Activated CD4-positive, alpha-beta T cell treated with anti-CD3 and anti-CD28 coated beads, Interleukin-2, amount 50 U/mL, for 1 hour (primary cell): ENCODE data around the gene DSP.

Source experiments
- DNase-seq: peaks from one replicate; pipeline ENCODE4 v3.0.0-alpha.2; 2020

DSP gene, protein sequence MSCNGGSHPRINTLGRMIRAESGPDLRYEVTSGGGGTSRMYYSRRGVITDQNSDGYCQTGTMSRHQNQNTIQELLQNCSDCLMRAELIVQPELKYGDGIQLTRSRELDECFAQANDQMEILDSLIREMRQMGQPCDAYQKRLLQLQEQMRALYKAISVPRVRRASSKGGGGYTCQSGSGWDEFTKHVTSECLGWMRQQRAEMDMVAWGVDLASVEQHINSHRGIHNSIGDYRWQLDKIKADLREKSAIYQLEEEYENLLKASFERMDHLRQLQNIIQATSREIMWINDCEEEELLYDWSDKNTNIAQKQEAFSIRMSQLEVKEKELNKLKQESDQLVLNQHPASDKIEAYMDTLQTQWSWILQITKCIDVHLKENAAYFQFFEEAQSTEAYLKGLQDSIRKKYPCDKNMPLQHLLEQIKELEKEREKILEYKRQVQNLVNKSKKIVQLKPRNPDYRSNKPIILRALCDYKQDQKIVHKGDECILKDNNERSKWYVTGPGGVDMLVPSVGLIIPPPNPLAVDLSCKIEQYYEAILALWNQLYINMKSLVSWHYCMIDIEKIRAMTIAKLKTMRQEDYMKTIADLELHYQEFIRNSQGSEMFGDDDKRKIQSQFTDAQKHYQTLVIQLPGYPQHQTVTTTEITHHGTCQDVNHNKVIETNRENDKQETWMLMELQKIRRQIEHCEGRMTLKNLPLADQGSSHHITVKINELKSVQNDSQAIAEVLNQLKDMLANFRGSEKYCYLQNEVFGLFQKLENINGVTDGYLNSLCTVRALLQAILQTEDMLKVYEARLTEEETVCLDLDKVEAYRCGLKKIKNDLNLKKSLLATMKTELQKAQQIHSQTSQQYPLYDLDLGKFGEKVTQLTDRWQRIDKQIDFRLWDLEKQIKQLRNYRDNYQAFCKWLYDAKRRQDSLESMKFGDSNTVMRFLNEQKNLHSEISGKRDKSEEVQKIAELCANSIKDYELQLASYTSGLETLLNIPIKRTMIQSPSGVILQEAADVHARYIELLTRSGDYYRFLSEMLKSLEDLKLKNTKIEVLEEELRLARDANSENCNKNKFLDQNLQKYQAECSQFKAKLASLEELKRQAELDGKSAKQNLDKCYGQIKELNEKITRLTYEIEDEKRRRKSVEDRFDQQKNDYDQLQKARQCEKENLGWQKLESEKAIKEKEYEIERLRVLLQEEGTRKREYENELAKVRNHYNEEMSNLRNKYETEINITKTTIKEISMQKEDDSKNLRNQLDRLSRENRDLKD (N-terminal part only)

DNA sequence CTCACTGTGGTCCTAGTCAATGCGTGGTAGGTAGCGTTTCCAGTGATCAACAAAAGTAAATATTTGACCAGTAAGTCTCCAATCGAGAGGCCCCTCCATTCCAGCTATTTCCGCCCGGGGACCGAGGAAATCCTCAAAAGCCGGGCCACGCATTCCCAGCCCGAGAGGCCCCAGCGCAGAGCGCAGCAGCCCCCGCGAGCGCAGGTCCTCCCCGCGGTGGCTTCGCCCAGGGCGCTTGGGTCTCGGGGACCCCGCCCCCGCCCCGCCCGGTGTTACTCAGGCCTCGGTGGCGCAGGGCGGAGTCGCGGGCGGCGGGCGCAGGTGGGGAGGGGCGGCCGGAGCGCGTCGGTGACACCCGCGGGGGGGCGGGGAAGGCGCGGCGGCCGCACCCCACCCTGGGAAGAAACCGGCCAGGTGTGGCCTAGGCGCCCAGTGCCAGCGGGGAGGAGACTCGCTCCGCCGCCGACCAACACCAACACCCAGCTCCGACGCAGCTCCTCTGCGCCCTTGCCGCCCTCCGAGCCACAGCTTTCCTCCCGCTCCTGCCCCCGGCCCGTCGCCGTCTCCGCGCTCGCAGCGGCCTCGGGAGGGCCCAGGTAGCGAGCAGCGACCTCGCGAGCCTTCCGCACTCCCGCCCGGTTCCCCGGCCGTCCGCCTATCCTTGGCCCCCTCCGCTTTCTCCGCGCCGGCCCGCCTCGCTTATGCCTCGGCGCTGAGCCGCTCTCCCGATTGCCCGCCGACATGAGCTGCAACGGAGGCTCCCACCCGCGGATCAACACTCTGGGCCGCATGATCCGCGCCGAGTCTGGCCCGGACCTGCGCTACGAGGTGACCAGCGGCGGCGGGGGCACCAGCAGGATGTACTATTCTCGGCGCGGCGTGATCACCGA, at the start of gene DSP:
DSP (plus strand) TSS at position 497 of the 890 bp plus-strand sequence; CDS start at position 742, 245 bp downstream.
- DNase-seq = no peak

DNA sequence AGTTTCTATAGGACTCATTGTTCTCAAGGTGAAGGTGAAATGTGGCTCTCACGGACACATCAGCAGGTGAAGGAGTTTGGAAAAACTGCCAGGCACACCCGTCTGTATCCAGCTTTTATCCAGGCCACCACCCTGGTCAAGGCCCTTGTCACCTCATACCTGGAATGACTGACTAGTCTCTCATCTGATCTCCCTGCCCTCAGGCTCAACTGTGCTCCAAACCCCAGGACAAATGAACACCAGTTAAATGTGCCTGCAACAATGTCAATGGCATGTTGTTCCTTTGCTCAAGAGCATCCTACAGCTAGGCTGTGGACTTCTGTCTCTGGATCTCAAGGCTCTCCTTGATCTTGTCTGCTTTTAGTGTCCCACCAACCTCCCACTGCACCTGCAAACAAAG, 47.6 kb upstream of the DSP start:
- DNase-seq = no peak

DNA sequence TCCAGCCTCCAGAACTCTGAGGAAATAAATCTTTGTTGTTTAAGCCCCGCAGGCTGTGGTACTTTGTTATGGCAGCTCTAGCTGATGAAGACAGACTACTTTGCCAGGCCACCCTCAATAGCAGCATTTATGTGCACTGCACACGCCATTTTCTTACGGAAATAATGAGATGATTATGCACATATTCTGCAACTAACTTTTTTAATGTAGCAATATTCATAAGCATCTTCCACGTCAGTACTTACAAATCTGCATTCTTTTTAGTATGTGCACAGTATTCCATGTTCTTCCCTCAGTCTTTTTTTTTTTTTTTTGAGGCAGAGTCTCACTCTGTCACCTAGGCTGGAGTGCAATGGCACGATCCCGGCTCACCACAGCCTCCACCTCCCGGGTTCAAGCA, 46.8 kb upstream of the DSP start:
- DNase-seq = no peak

DNA sequence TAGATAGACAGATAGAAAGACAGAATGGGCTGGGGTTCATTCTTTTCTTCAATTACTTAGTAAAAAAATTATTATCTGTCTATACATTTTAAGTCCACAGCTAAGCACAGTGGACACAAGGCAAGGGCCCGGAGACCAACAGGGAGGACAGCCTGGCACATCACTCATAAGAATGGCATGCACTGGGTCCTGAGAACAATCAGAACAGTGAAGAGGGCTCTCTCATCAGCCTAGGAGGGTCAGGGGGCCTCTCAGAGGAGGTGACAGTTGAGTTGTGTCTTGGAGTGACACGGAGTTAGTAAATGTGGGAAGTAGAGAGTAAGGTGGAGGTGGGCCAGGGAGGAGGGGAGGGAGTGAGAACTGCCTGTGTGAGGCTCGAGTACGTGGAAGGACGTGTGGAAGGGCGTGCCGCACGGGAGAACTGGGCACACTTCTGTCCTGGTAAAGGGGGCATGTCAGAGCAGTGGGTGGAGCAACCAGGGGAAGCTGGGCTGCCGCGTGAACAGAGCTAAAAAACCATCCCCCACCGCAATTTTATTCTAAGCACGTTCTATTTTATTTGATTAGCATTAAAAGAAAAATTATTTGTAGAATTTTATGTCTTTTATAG, 45.1 kb upstream of the DSP start:
- DNase-seq = no peak

- DNase-seq = no peak
These were observed 40.7 kb upstream of the DSP start for GRCh38 chr6:7500752-7501282.

- no peak for DNase-seq
These were observed 38.7 kb upstream of the DSP start for GRCh38 chr6:7502743-7503142.

GRCh38 chr6:7504041-7504440, 37.4 kb upstream of the DSP start:
- no peak for DNase-seq

DNA sequence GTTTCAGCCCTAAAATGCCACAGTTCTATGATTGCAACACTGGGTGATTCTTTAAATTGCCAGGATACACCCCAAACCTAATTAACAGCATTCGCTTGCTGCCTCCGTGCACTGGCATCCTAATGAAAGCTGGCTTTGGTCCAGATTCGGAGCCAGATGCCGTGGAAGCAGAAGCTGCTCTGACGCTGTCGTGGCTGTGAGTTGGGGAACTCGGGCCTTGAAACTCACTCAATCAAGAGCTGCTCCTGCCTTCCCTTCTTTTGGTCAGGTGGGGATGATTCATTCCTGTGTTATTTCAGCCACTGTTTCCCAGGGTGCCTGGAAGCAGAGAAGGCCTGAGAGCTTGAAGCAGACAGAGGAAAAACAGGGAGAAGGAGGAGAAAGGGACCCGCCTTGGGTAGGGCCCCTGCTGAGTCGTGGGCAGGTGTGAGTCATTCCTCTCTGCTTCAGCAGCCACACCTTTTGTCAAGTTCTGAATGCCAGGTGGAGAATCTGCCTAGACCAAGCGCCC, 36.2 kb upstream of the DSP start:
- no peak for DNase-seq

DNA sequence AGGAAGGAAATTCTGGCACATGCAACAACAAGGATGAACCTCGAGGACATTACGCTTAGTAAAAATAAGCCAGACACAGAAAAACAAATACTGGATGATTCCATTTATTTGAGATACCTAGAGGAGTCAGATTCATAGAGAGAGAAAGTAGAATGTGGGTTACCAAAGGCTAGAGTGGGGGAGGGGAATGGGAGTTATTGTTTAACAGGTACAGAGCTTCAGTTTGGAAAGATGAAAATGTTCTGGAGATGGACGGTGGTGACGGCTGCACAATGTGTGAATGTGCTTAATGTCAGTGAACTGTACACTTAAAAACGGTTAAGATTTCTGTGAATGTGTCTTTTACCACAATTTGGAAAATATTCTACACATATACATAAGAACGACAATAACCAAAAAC, 33.9 kb upstream of the DSP start:
- DNase-seq = no peak

DNA sequence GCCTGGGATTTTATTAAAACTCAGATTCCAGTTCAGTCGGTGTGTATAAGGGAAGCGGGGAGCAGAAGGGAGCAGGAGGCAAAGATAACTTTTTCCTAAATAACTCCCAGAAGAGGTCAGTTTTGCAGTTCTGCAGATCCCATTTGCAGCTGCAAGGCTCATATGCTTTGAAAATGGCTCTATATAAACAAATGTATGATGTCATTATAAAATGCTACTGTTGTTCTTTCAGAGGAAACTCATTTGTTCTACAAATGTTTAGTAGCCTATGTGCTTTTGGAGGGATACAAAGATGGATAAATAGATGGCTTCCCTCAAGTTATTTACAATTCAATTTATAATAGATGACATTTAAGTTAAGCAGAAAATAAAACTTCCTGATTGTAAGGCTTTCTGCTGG, 29.2 kb upstream of the DSP start:
- no peak for DNase-seq

DNA sequence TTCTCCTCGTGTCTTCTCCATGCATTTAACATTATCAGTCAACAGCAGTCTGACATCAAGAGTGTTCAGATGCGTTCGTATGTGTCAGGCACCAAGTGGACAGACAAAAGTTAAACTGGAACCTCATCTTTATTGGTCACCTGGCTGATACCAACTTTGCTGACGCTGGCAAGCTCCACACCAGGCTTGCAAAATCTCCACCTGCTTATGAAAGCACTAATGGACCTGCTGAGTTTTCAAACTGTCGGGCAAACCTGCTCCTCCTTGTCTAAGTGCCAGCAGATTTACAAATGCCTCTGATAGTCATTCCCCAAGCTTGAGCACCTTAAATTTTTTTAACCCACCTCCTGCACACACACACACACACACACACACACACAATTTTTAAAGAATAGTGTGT, 27.9 kb upstream of the DSP start:
- no peak for DNase-seq

DNA sequence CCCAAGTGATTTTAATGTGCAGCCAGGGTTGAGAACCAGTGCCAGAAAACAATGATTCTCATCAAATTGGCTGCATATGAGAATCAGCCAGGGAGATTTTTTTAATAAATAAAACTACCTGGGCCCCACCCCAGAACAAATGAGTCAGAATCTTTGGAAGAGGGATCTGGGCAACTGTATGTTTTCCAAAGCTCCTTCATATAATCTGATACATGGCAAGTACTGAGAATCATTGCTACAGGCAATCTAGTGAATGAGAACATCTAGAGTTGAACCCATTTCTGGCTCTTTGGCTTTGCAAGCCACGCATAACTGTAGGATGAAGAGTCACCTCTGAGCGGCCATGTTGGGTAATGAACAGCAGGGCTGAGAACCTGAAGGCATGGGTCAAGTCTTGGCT, 26.1 kb upstream of the DSP start:
- no peak for DNase-seq

DNA sequence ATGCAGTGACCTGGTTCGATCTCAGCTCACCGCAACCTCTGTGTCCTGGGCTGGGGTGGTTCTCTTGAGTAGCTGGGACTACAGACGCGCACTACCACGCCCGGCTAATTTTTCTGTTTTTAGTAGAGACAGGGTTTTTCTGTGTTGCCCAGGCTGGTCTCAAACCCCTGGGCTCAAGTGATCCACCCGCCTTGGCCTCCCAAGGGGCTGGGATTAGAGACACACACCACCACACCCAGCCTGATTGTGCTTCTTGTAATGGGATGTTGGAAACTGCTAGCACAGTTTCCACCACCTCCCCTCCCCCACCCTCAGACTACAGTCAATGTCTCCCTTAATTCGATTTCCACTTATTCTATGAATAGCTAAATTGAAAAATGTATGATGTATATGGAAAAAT, 22.6 kb upstream of the DSP start:
- DNase-seq = no peak

- no peak for DNase-seq
These were observed 18.6 kb upstream of the DSP start for GRCh38 chr6:7522873-7523272.

GRCh38 chr6:7523922-7524321, 17.5 kb upstream of the DSP start:
- no peak for DNase-seq

GRCh38 chr6:7526755-7527154, 14.7 kb upstream of the DSP start:
- DNase-seq = no peak

GRCh38 chr6:7528565-7528964, 12.9 kb upstream of the DSP start:
- DNase-seq = no peak

DNA sequence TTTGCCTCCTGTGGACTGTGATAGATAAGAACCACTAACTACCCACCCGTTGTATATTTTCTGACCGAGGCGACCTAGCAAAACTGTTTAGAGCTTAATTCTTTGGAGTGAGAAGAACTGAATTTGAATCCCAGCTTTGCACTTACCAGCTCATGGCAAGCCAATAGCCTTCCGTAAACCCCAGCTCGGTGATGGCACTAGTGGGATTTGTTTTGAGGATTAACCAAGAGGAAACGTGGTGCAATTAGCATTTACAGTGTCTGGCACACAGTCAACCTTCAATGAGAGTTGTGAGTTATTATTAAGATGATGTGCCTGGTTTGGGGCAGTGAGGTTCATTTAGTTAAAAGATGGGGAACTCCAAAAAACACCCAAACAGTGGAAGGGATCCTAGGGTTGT, 12.3 kb upstream of the DSP start:
- no peak for DNase-seq

GRCh38 chr6:7532232-7532631, 9.2 kb upstream of the DSP start:
- DNase-seq = no peak

- DNase-seq = no peak
These were observed 8.7 kb upstream of the DSP start for GRCh38 chr6:7532821-7533220.

DNA sequence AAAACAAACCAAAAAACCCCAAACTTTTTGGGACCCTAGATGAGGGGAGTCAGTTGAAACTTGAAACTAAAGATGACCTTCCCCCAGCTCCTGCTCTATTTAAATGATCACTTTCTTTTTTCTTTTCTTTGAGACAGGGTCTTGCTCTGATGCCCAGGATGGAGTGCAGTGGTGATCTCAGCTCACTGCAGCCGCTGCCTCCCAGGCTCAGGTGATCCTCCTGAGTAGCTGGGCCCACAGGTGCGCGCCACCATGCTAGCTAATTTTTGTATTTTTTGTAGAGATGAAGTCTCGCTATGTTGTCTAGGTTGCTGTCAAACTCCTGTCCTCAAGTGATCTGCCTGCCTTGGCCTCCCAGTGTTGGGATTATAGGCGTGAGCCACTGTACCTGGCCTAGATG, 7.3 kb upstream of the DSP start:
- DNase-seq = no peak
